HepG2 (cell line): ENCODE data around the gene SLC34A3. TPM values are rescaled to one million over a fixed set of nuclear protein-coding genes. Genes with fewer than 3 reads are reported as not detected.

Experiments
- CTCF ChIP-seq: sonication (generic); formaldehyde crosslinking; IDR thresholded peaks from 2 replicates; pipeline ENCODE4 v1.5.0; 2020; ENCODE audit warnings: mild to moderate bottlenecking, missing genetic modification reagents, moderate library complexity
- GABPA ChIP-seq, 2 experiments: IDR thresholded peaks; 2 replicates each; pipeline ENCODE4 v1.6.1; 2011 to 2016; ENCODE audit warnings: low read depth in 2 of 2, low read length in 1 of 2, missing biosample characterization in 1 of 2, missing genetic modification characterization in 1 of 2
- HDAC1 ChIP-seq: sonication (generic); formaldehyde crosslinking; IDR thresholded peaks from 2 replicates; pipeline ENCODE4 v1.5.1; 2020; ENCODE audit warnings: mild to moderate bottlenecking, missing genetic modification reagents
- HNRNPL ChIP-seq: fragments of 200-400 bp; formaldehyde crosslinking; IDR thresholded peaks from 2 replicates; pipeline ENCODE4 v1.6.1; 2017; ENCODE audit warnings: mild to moderate bottlenecking, low read depth, low read length
- HNRNPLL ChIP-seq: fragments of 200-400 bp; formaldehyde crosslinking; IDR thresholded peaks from 2 replicates; pipeline ENCODE4 v1.6.1; 2017; ENCODE audit warnings: mild to moderate bottlenecking, low read depth, low read length; ENCODE audit not compliant: poor library complexity, severe bottlenecking
- RBFOX2 ChIP-seq: fragments of 200-400 bp; formaldehyde crosslinking; IDR thresholded peaks from 2 replicates; pipeline ENCODE4 v1.6.1; 2017; ENCODE audit warnings: low read depth, mild to moderate bottlenecking, low read length
- SP140L ChIP-seq: sonication (generic); formaldehyde crosslinking; IDR thresholded peaks from 2 replicates; pipeline ENCODE4 v1.4.0; 2020; ENCODE audit warnings: missing genetic modification reagents, borderline replicate concordance
- SP4 ChIP-seq: sonication (generic); formaldehyde crosslinking; IDR thresholded peaks from 2 replicates; pipeline ENCODE4 v1.8.1; 2023; ENCODE audit warnings: mild to moderate bottlenecking, missing genetic modification reagents
- TEAD2 ChIP-seq: sonication (generic); formaldehyde crosslinking; IDR thresholded peaks from 2 replicates; pipeline ENCODE4 v1.9.0; 2021; ENCODE audit warnings: missing genetic modification reagents
- TERF1 ChIP-seq: sonication (generic); formaldehyde crosslinking; IDR thresholded peaks from 2 replicates; pipeline ENCODE4 v1.8.0; 2022; ENCODE audit warnings: mild to moderate bottlenecking, missing genetic modification reagents, moderate library complexity
- WIZ ChIP-seq: sonication (generic); formaldehyde crosslinking; IDR thresholded peaks from 2 replicates; pipeline ENCODE4 v1.5.1; 2020; ENCODE audit warnings: mild to moderate bottlenecking, missing genetic modification reagents
- ZNF263 ChIP-seq: sonication (generic); formaldehyde crosslinking; IDR thresholded peaks from 2 replicates; pipeline ENCODE4 v1.4.0; 2020; ENCODE audit warnings: missing genetic modification reagents
- ZNF503 ChIP-seq: sonication (generic); formaldehyde crosslinking; IDR thresholded peaks from 2 replicates; pipeline ENCODE4 v1.4.0; 2020; ENCODE audit warnings: missing genetic modification reagents
- ZNF556 ChIP-seq: sonication (generic); formaldehyde crosslinking; IDR thresholded peaks from 2 replicates; pipeline ENCODE4 v1.4.0; 2020; ENCODE audit warnings: mild to moderate bottlenecking, missing genetic modification reagents, borderline replicate concordance
- ZNF580 ChIP-seq: IDR thresholded peaks from 2 replicates; pipeline ENCODE4 v1.6.1; 2016; ENCODE audit warnings: low read depth, borderline replicate concordance
- ZNF687 ChIP-seq: sonication (generic); formaldehyde crosslinking; IDR thresholded peaks from 2 replicates; pipeline ENCODE4 v1.5.1; 2020; ENCODE audit warnings: mild to moderate bottlenecking, missing genetic modification reagents, moderate library complexity
- ZNF709 ChIP-seq: sonication (generic); formaldehyde crosslinking; IDR thresholded peaks from 2 replicates; pipeline ENCODE4 v1.5.0; 2020; ENCODE audit warnings: mild to moderate bottlenecking, missing genetic modification reagents
- ZNF790 ChIP-seq: sonication (generic); formaldehyde crosslinking; IDR thresholded peaks from 2 replicates; pipeline ENCODE4 v1.8.0; 2022; ENCODE audit warnings: missing genetic modification reagents, mild to moderate bottlenecking, borderline replicate concordance
- polyA plus RNA-seq, 8 experiments: library from polyadenylated mRNA; depleted of rRNA in 3 of 8; stranded (reverse) in 7 of 8; unstranded in 1 of 8; fragments of >200 nt; fragmentation: Illumina TruSeq in 4 of 8; extraction: Trizol in 4 of 8; gene quantifications; 2 replicates each; pipeline versions ENCODE4 v1.2.1 to v1.2.3, GENCODE V29; 2011 to 2016; ENCODE audit warnings: low read depth in 4 of 8, missing spikeins in 1 of 8, mixed read lengths in 1 of 8; ENCODE audit not compliant: insufficient read depth in 1 of 8
- total RNA-seq, 5 experiments: library from RNA; depleted of rRNA; stranded (reverse); fragments of >200 nt; fragmentation: Illumina TruSeq; extraction: Trizol; gene quantifications; 2 replicates each; pipeline ENCODE4 v1.2.3, GENCODE V29; 2016; ENCODE audit warnings: low read depth in 1 of 5

The SLC34A3 gene
- total and polyA plus RNA-seq, 2 of the 13 experiments (the other 11 are each of a cell fraction or from before 2014, with no cell fraction given) = 0.07 to 1.0 TPM

- TF ChIP-seq TERF1 (CRISPR knock-in tag) (no peak), CTCF (CRISPR knock-in tag) (peak; percentile 41), ZNF790 (CRISPR knock-in tag) (0 out of 2 replicates have a peak, but pooled peaks have one; percentile 35), ZNF709 (CRISPR knock-in tag) (0 out of 2 replicates have a peak, but pooled peaks have one; percentile 6), HNRNPLL (peak; percentile 9), ZNF263 (CRISPR knock-in tag) (peak; percentile 90), WIZ (CRISPR knock-in tag) (no peak), ZNF687 (CRISPR knock-in tag) (peak; percentile 44; the same call in 1 of the 2 replicates), ZNF503 (CRISPR knock-in tag) (no peak), ZNF556 (no peak), HDAC1 (CRISPR knock-in tag) (peak; percentile 49; the same call in 1 of the 2 replicates), RBFOX2 (peak; percentile 69), SP140L (CRISPR knock-in tag) (no peak), HNRNPL (peak; percentile 25), TEAD2 (CRISPR knock-in tag) (no peak), GABPA (IDR thresholded peaks at IDR 0.05; ENCODE audit: low read depth, low read length) (no peak), GABPA (CRISPR knock-in tag; IDR thresholded peaks at IDR 0.05; ENCODE audit: low read depth) (no peak), SP4 (CRISPR knock-in tag) (0 out of 2 replicates have a peak, but pooled peaks have one; percentile 26), ZNF580 (CRISPR knock-in tag) (0 out of 2 replicates have a peak, but pooled peaks have one; percentile 1)
Observed at GRCh38 chr9:137199411-137200121, 31.1 kb upstream of the SLC34A3 start (continued).
